KMS-11 (cell line): ENCODE data around the gene RHBDF2.
"Not testable (repeated sequence)": the region's sequence is repeated elsewhere in the genome, so short reads cannot be mapped to it uniquely, and the experiment has no call there.

Experiments used
- H2AFZ ChIP-seq: fragments of 200-600 bp; sonication (generic); 2 replicates; pipeline ENCODE4 v1.6.1; 2016; ENCODE audit warnings: antibody characterized with exemption, mixed run types, low read depth
- H3K27ac ChIP-seq: fragments of 200-600 bp; sonication (generic); 2 replicates; pipeline ENCODE4 v1.6.1; 2016; ENCODE audit warnings: mild to moderate bottlenecking, mixed run types
- H3K27me3 ChIP-seq: fragments of 200-600 bp; sonication (generic); 2 replicates; pipeline ENCODE4 v1.6.1; 2017; ENCODE audit warnings: mild to moderate bottlenecking, low read depth, mixed run types, moderate library complexity; ENCODE audit not compliant: insufficient read depth
- H3K36me3 ChIP-seq: fragments of 200-600 bp; sonication (generic); 2 replicates; pipeline ENCODE4 v1.6.1; 2017; ENCODE audit warnings: mild to moderate bottlenecking, mixed run types; ENCODE audit not compliant: insufficient read depth
- H3K4me1 ChIP-seq: fragments of 200-600 bp; sonication (generic); 2 replicates; pipeline ENCODE4 v1.6.1; 2016; ENCODE audit warnings: mild to moderate bottlenecking, low read depth, mixed run types; ENCODE audit not compliant: poor library complexity, severe bottlenecking
- H3K4me2 ChIP-seq: fragments of 200-600 bp; sonication (generic); 2 replicates; pipeline ENCODE4 v1.7.0; 2016; ENCODE audit warnings: mild to moderate bottlenecking, mixed run types
- H3K4me3 ChIP-seq: fragments of 200-600 bp; sonication (generic); IDR thresholded peaks from 2 replicates; pipeline ENCODE4 v1.6.1; 2017; ENCODE audit warnings: low read depth, low read length, mixed read lengths; ENCODE audit not compliant: insufficient read depth
- H3K79me2 ChIP-seq: fragments of 200-600 bp; sonication (generic); 2 replicates; pipeline ENCODE4 v1.6.1; 2016; ENCODE audit warnings: low read depth, mixed run types; ENCODE audit not compliant: insufficient read depth
- H3K9ac ChIP-seq: fragments of 200-600 bp; sonication (generic); 2 replicates; pipeline ENCODE4 v1.6.1; 2016; ENCODE audit warnings: mild to moderate bottlenecking, mixed run types
- H4K20me1 ChIP-seq: fragments of 200-600 bp; sonication (generic); 2 replicates; pipeline ENCODE4 v1.6.1; 2016; ENCODE audit warnings: mild to moderate bottlenecking, mixed run types; ENCODE audit not compliant: insufficient read depth
- CTCF ChIP-seq: fragments of 200-600 bp; sonication (generic); conservative IDR thresholded peaks from 2 replicates; pipeline ENCODE4 v1.6.1; 2017; ENCODE audit warnings: low read depth, mild to moderate bottlenecking, antibody characterized with exemption, low read length, moderate library complexity, mixed read lengths

RHBDF2 gene

GRCh38 chr17:76529224-76530094 is 28.2 kb upstream of the RHBDF2 start:
- Histone ChIP-seq H3K4me2 (no peak overlapping the region), H2AFZ (no peak overlapping the region), H3K79me2 (no peaks in the 10 kb centered on the region), H3K36me3 (no peaks in the 10 kb centered on the region), H3K27me3 (peaks cover 26% of the 10 kb centered on the region; the same call in 1 of the 2 replicates), H4K20me1 (no peaks in the 10 kb centered on the region), H3K9ac (no peak overlapping the region), H3K4me1 (no peaks in the 10 kb centered on the region), H3K4me3 (no peak overlapping the region), H3K27ac (no peak overlapping the region)
- TF ChIP-seq CTCF, result no peak

- Histone ChIP-seq H3K4me2 (no peak overlapping the region), H3K9ac (no peak overlapping the region), H3K4me1 (no peaks in the 10 kb centered on the region)
Measured at GRCh38 chr17:76528528-76529223, 27.5 kb upstream of the RHBDF2 start.

GRCh38 chr17:76528156-76528527 is 26.9 kb upstream of the RHBDF2 start:
- Histone ChIP-seq H2AFZ (no peak overlapping the region), H3K27ac (no peak overlapping the region), H4K20me1 (no peaks in the 10 kb centered on the region), H3K36me3 (no peaks in the 10 kb centered on the region), H3K4me1 (peaks cover 4% of the 10 kb centered on the region), H3K4me3 (no peak overlapping the region), H3K4me2 (no peak overlapping the region), H3K27me3 (peaks cover 37% of the 10 kb centered on the region; the same call in 1 of the 2 replicates), H3K9ac (no peak overlapping the region), H3K79me2 (no peaks in the 10 kb centered on the region)
- TF ChIP-seq CTCF, result no peak

More at GRCh38 chr17:76528528-76529223, 27.5 kb upstream of the RHBDF2 start:
- Histone ChIP-seq H3K79me2 (no peaks in the 10 kb centered on the region), H3K36me3 (no peaks in the 10 kb centered on the region), H3K27ac (no peak overlapping the region), H2AFZ (no peak overlapping the region), H3K27me3 (peaks cover 32% of the 10 kb centered on the region; the same call in 1 of the 2 replicates), H3K4me3 (no peak overlapping the region), H4K20me1 (no peaks in the 10 kb centered on the region)
- no peak for TF ChIP-seq CTCF

GRCh38 chr17:76527430-76528111 is 26.3 kb upstream of the RHBDF2 start:
- Histone ChIP-seq H3K4me1 (peaks cover 4% of the 10 kb centered on the region), H3K9ac (no peak overlapping the region), H3K27me3 (peaks cover 40% of the 10 kb centered on the region; the same call in 1 of the 2 replicates), H3K27ac (no peak overlapping the region), H3K79me2 (no peaks in the 10 kb centered on the region), H3K4me3 (no peak overlapping the region), H2AFZ (no peak overlapping the region), H3K4me2 (no peak overlapping the region), H3K36me3 (no peaks in the 10 kb centered on the region), H4K20me1 (no peaks in the 10 kb centered on the region)
- TF ChIP-seq CTCF, result no peak

GRCh38 chr17:76527016-76527415 is 25.8 kb upstream of the RHBDF2 start:
- not testable (repeated sequence) for H3K4me1 ChIP-seq, H3K9ac ChIP-seq, H4K20me1 ChIP-seq, H2AFZ ChIP-seq, H3K27ac ChIP-seq, H3K79me2 ChIP-seq, H3K4me2 ChIP-seq, H3K4me3 ChIP-seq, H3K36me3 ChIP-seq
- H3K27me3 ChIP-seq, result peaks cover 42% of the 10 kb centered on the region; the same call in 1 of the 2 replicates

GRCh38 chr17:76525513-76525833 is 24.2 kb upstream of the RHBDF2 start:
- H3K4me2 ChIP-seq, H3K4me1 ChIP-seq, H3K79me2 ChIP-seq, H3K9ac ChIP-seq, H2AFZ ChIP-seq, H4K20me1 ChIP-seq, H3K4me3 ChIP-seq, H3K36me3 ChIP-seq, H3K27ac ChIP-seq: not testable (repeated sequence)
- peaks cover 55% of the 10 kb centered on the region for H3K27me3 ChIP-seq
